H7 (cell line): ENCODE data around the gene FCGR1A. TPM values are rescaled to one million over a fixed set of nuclear protein-coding genes. Genes with fewer than 3 reads are reported as not detected.

Experiments used
- total RNA-seq: library from RNA; depleted of rRNA; stranded (reverse); fragments of >200 nt; shearing (Covaris generic); gene quantifications from 2 replicates; pipeline ENCODE4 v1.2.3, GENCODE V29; 2014; rRNA removed

Gene FCGR1A
- total RNA-seq, 1 experiment from 2014 or later = not detected

Other genes with a start within 250 kb of the FCGR1A start
- gene PPIAL4C, start 198.8 kb upstream of the FCGR1A start, total RNA-seq = not detected in 2 replicates
- 27.7 and 40.1 TPM in 2 replicates for gene BOLA1, start 116.9 kb downstream of the FCGR1A start, total RNA-seq
- 40.3 and 42.3 TPM in 2 replicates for gene SV2A, start 135.2 kb downstream of the FCGR1A start, total RNA-seq
- 32.8 and 39.7 TPM in 2 replicates for gene SF3B4, start 145.1 kb downstream of the FCGR1A start, total RNA-seq
- gene MTMR11, start 154.2 kb downstream of the FCGR1A start, total RNA-seq = 5.2 and 7.9 TPM in 2 replicates
- gene OTUD7B, start 228.0 kb downstream of the FCGR1A start, total RNA-seq = 17.4 and 19.3 TPM in 2 replicates